Central memory CD8-positive, alpha-beta T cell (primary cell): ENCODE data around the gene OSBPL10.

Source experiments
- ATAC-seq: fragments of 150-1000 bp; cut with Tn5 transposase; replicated peaks from 2 replicates; pipeline ENCODE4 v1.10.0; 2022; ENCODE audit warnings: mild to moderate bottlenecking, moderate FRiP score, moderate number of reproducible peaks; ENCODE audit not compliant: poor library complexity, severe bottlenecking; ENCODE audit errors: extremely low read depth
- DNase-seq, 2 donors: peaks; one replicate each; pipeline ENCODE4 v3.0.0; 2021; ENCODE audit warnings: low spot score in 2 of 2
- H3K27ac Mint-ChIP-seq: one replicate; pipeline ENCODE4 v1.8.0; 2022; ENCODE audit warnings: low read depth, mild to moderate bottlenecking, moderate library complexity, mixed read lengths
- H3K27me3 Mint-ChIP-seq: one replicate; pipeline ENCODE4 v1.8.0; 2022; ENCODE audit warnings: mixed read lengths
- H3K36me3 Mint-ChIP-seq: one replicate; pipeline ENCODE4 v1.8.0; 2022; ENCODE audit warnings: mild to moderate bottlenecking, moderate library complexity, mixed read lengths; ENCODE audit not compliant: insufficient read depth
- H3K4me1 Mint-ChIP-seq: one replicate; pipeline ENCODE4 v1.8.0; 2022; ENCODE audit warnings: mixed read lengths
- H3K4me3 Mint-ChIP-seq: one replicate; pipeline ENCODE4 v1.8.0; 2022; ENCODE audit warnings: mild to moderate bottlenecking, moderate library complexity, mixed read lengths
- H3K9me3 Mint-ChIP-seq: one replicate; pipeline ENCODE4 v1.8.0; 2022; ENCODE audit warnings: mixed read lengths

The OSBPL10 gene

GRCh38 chr3:31836131-31837075, 144.7 kb downstream of the OSBPL10 start:
- Mint-ChIP-seq H3K27ac (no peak overlapping the region), H3K27me3 (peaks cover 7% of the 10 kb centered on the region), H3K4me1 (no peaks in the 10 kb centered on the region)

GRCh38 chr3:31833391-31834190, 147.5 kb downstream of the OSBPL10 start:
- H3K9me3 Mint-ChIP-seq, result no peaks in the 10 kb centered on the region
- no peaks in the 10 kb centered on the region for H3K4me1 Mint-ChIP-seq
- peaks cover 7% of the 10 kb centered on the region for H3K27me3 Mint-ChIP-seq
- ATAC-seq (no peak), DNase-seq (no peak)
- no peak overlapping the region for H3K4me3 Mint-ChIP-seq
- no peaks in the 10 kb centered on the region for H3K36me3 Mint-ChIP-seq
- no peak overlapping the region for H3K27ac Mint-ChIP-seq

More at GRCh38 chr3:31836131-31837075, 144.7 kb downstream of the OSBPL10 start:
- Mint-ChIP-seq H3K36me3 (no peaks in the 10 kb centered on the region), H3K4me3 (no peak overlapping the region), H3K9me3 (no peaks in the 10 kb centered on the region)
- ATAC-seq (no peak), DNase-seq (no peak)

GRCh38 chr3:31832551-31832950, 148.5 kb downstream of the OSBPL10 start:
- no peak overlapping the region for H3K27ac Mint-ChIP-seq
- H3K4me3 Mint-ChIP-seq, result no peak overlapping the region
- no peak for ATAC-seq
- H3K9me3 Mint-ChIP-seq, result no peaks in the 10 kb centered on the region
- DNase-seq, result no peak
- H3K4me1 Mint-ChIP-seq, result no peaks in the 10 kb centered on the region
- H3K27me3 Mint-ChIP-seq, result peaks cover 7% of the 10 kb centered on the region
- no peaks in the 10 kb centered on the region for H3K36me3 Mint-ChIP-seq

- no peak for ATAC-seq
- H3K4me1 Mint-ChIP-seq, result no peaks in the 10 kb centered on the region
- no peak for DNase-seq
- H3K36me3 Mint-ChIP-seq, result peaks cover 1% of the 10 kb centered on the region
- H3K4me3 Mint-ChIP-seq, result no peak overlapping the region
- H3K9me3 Mint-ChIP-seq, result no peaks in the 10 kb centered on the region
- H3K27me3 Mint-ChIP-seq, result peaks cover 11% of the 10 kb centered on the region
- H3K27ac Mint-ChIP-seq, result no peak overlapping the region
These were observed 149.5 kb downstream of the OSBPL10 start for GRCh38 chr3:31831591-31831990.

- H3K27ac Mint-ChIP-seq, result no peak overlapping the region
- peaks cover 15% of the 10 kb centered on the region for H3K27me3 Mint-ChIP-seq
- no peak for ATAC-seq
- no peaks in the 10 kb centered on the region for H3K4me1 Mint-ChIP-seq
- H3K9me3 Mint-ChIP-seq, result no peaks in the 10 kb centered on the region
- DNase-seq, result no peak
- peaks cover 1% of the 10 kb centered on the region for H3K36me3 Mint-ChIP-seq
- no peak overlapping the region for H3K4me3 Mint-ChIP-seq
These were observed 151.1 kb downstream of the OSBPL10 start for GRCh38 chr3:31829826-31830426.

- Mint-ChIP-seq H3K36me3 (peaks cover 1% of the 10 kb centered on the region), H3K4me3 (no peak overlapping the region), H3K4me1 (no peaks in the 10 kb centered on the region), H3K27me3 (peaks cover 15% of the 10 kb centered on the region), H3K27ac (no peak overlapping the region), H3K9me3 (no peaks in the 10 kb centered on the region)
- ATAC-seq (no peak), DNase-seq (no peak)
These were observed 152.1 kb downstream of the OSBPL10 start for GRCh38 chr3:31829010-31829409.

GRCh38 chr3:31828007-31828406, 153.1 kb downstream of the OSBPL10 start:
- Mint-ChIP-seq H3K27me3 (peaks cover 15% of the 10 kb centered on the region), H3K4me3 (no peak overlapping the region), H3K4me1 (no peaks in the 10 kb centered on the region), H3K27ac (no peak overlapping the region), H3K36me3 (peaks cover 1% of the 10 kb centered on the region), H3K9me3 (no peaks in the 10 kb centered on the region)
- DNase-seq, result no peak
- ATAC-seq, result no peak

GRCh38 chr3:31823184-31823583, 157.9 kb downstream of the OSBPL10 start:
- no peaks in the 10 kb centered on the region for H3K4me1 Mint-ChIP-seq
- H3K27me3 Mint-ChIP-seq, result peaks cover 23% of the 10 kb centered on the region
- H3K27ac Mint-ChIP-seq, result no peak overlapping the region
- no peaks in the 10 kb centered on the region for H3K9me3 Mint-ChIP-seq
- peaks cover 1% of the 10 kb centered on the region for H3K36me3 Mint-ChIP-seq
- no peak overlapping the region for H3K4me3 Mint-ChIP-seq
- no peak for ATAC-seq
- no peak for DNase-seq

- ATAC-seq, result no peak
- H3K4me1 Mint-ChIP-seq, result no peaks in the 10 kb centered on the region
- H3K27ac Mint-ChIP-seq, result no peak overlapping the region
- peaks cover 14% of the 10 kb centered on the region for H3K27me3 Mint-ChIP-seq
- H3K4me3 Mint-ChIP-seq, result no peak overlapping the region
- no peak for DNase-seq
- H3K36me3 Mint-ChIP-seq, result no peaks in the 10 kb centered on the region
- H3K9me3 Mint-ChIP-seq, result no peaks in the 10 kb centered on the region
These were observed 159.9 kb downstream of the OSBPL10 start for GRCh38 chr3:31821118-31821517.

GRCh38 chr3:31819441-31819840, 161.6 kb downstream of the OSBPL10 start:
- no peak for DNase-seq
- H3K9me3 Mint-ChIP-seq, result no peaks in the 10 kb centered on the region
- peaks cover 10% of the 10 kb centered on the region for H3K27me3 Mint-ChIP-seq
- ATAC-seq, result no peak
- H3K36me3 Mint-ChIP-seq, result peaks cover 2% of the 10 kb centered on the region
- no peak overlapping the region for H3K27ac Mint-ChIP-seq
- H3K4me3 Mint-ChIP-seq, result no peak overlapping the region
- no peaks in the 10 kb centered on the region for H3K4me1 Mint-ChIP-seq

GRCh38 chr3:31817411-31817966, 163.6 kb downstream of the OSBPL10 start:
- Mint-ChIP-seq H3K4me1 (no peaks in the 10 kb centered on the region), H3K27ac (no peak overlapping the region), H3K9me3 (no peaks in the 10 kb centered on the region), H3K36me3 (peaks cover 2% of the 10 kb centered on the region), H3K27me3 (peaks cover 10% of the 10 kb centered on the region), H3K4me3 (no peak overlapping the region)
- ATAC-seq (no peak), DNase-seq (no peak)

GRCh38 chr3:31815631-31816440, 165.2 kb downstream of the OSBPL10 start:
- Mint-ChIP-seq H3K4me1 (no peaks in the 10 kb centered on the region), H3K4me3 (no peak overlapping the region), H3K27me3 (peaks cover 10% of the 10 kb centered on the region), H3K9me3 (no peaks in the 10 kb centered on the region), H3K36me3 (peaks cover 4% of the 10 kb centered on the region), H3K27ac (no peak overlapping the region)
- DNase-seq, result no peak
- no peak for ATAC-seq
